ENCODE data around the gene BCL7A.

DNA sequence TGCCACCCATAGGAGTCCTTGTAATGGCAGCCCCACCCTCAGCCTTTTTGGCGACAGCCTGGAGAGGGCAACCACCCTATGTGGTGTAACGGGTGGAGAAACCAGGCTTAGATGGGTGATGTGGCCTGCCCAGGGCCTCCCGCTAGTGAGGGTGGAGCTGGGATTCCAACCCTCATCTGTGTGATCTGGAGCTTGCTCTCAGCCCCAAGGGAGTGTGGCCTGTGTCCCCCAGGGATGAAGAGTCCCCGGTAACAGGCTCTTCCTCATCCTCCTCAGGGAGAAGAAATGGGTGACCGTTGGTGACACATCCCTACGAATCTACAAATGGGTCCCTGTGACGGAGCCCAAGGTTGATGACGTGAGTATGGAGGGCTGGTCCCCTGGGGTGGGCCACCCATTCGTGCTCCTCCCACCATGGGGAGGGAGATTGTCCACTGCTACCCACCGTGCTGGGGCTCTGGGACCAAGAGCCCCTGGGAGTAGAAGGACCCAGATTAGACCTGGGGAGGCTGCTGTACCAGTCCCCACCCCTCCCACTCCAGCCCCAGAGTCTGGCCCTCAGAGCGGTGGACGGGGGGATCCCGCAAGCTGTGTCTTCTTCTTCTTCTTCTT is 8.8 kb downstream of the BCL7A start:
- TF ChIP-seq, protein P1, sequence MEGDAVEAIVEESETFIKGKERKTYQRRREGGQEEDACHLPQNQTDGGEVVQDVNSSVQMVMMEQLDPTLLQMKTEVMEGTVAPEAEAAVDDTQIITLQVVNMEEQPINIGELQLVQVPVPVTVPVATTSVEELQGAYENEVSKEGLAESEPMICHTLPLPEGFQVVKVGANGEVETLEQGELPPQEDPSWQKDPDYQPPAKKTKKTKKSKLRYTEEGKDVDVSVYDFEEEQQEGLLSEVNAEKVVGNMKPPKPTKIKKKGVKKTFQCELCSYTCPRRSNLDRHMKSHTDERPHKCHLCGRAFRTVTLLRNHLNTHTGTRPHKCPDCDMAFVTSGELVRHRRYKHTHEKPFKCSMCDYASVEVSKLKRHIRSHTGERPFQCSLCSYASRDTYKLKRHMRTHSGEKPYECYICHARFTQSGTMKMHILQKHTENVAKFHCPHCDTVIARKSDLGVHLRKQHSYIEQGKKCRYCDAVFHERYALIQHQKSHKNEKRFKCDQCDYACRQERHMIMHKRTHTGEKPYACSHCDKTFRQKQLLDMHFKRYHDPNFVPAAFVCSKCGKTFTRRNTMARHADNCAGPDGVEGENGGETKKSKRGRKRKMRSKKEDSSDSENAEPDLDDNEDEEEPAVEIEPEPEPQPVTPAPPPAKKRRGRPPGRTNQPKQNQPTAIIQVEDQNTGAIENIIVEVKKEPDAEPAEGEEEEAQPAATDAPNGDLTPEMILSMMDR (IDR thresholded peaks at IDR 0.05; ENCODE audit: control extremely low read depth in 1 of 3, insufficient read depth in 1 of 3, low read depth in 1 of 3, low read length in 3 of 3) = no peak
- TF ChIP-seq FOSL1 (IDR thresholded peaks at IDR 0.05; ENCODE audit: insufficient read depth, low read depth, low read length) = no peak
- TF ChIP-seq POLR2A (IDR thresholded peaks at IDR 0.05; ENCODE audit: control extremely low read depth in 1 of 2, low read depth in 2 of 2, low read length in 2 of 2) = no peak
- TF ChIP-seq CHD1 (IDR thresholded peaks at IDR 0.05; ENCODE audit: low read depth, low read length) = no peak
- no peak for TF ChIP-seq CHD2 (IDR thresholded peaks at IDR 0.05; ENCODE audit: low read length)
- no peak for TF ChIP-seq CEBPB (IDR thresholded peaks at IDR 0.05; ENCODE audit: low read depth, low read length)
- TF ChIP-seq POLR2AphosphoS5 (IDR thresholded peaks at IDR 0.05; ENCODE audit: low read depth, low read length) = no peak
- no peak for TF ChIP-seq TEAD4 (IDR thresholded peaks at IDR 0.05; ENCODE audit: low read depth, low read length)
- TF ChIP-seq, protein P2, sequence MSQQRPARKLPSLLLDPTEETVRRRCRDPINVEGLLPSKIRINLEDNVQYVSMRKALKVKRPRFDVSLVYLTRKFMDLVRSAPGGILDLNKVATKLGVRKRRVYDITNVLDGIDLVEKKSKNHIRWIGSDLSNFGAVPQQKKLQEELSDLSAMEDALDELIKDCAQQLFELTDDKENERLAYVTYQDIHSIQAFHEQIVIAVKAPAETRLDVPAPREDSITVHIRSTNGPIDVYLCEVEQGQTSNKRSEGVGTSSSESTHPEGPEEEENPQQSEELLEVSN (IDR thresholded peaks at IDR 0.05) = no peak
- no peak for TF ChIP-seq JUND (IDR thresholded peaks at IDR 0.05; ENCODE audit: low read length)
- TF ChIP-seq EZH2 (IDR thresholded peaks at IDR 0.05; ENCODE audit: low read depth, low read length, severe bottlenecking) = no peak
- no peak for TF ChIP-seq RAD21 (IDR thresholded peaks at IDR 0.05 in 1 of 2, conservative IDR thresholded peaks at IDR 0.05 in 1 of 2; ENCODE audit: low read depth in 2 of 2, low read length in 2 of 2)
